H1 (cell line): ENCODE results near the gene OXLD1. TPM values are rescaled to one million over a fixed set of nuclear protein-coding genes. Genes with fewer than 3 reads are reported as not detected.

Experiments
- CTCF ChIA-PET: fragments of 300-600 bp; sonication (Branson Sonifier 250); formaldehyde crosslinking; loops from one replicate; lab custom pipeline; 2021; ENCODE audit not compliant: partially characterized antibody; lab: Charles Lee
- POLR2A ChIA-PET: fragments of 300-600 bp; sonication (Branson Sonifier 250); formaldehyde crosslinking; loops from one replicate; lab custom pipeline; 2021; ENCODE audit warnings: inconsistent platforms; ENCODE audit not compliant: partially characterized antibody; lab: Charles Lee
- DNase-seq, 2 experiments: peaks; one replicate each; pipeline versions ENCODE4 v3.0.0 to v3.0.0-alpha.2; 2010 to 2022; ENCODE audit warnings: low spot score in 2 of 2, low read depth in 1 of 2, mixed read lengths in 1 of 2
- FAIRE-seq: peaks from 2 replicates; lab custom pipeline; 2011; peaks lifted over from hg19 to GRCh38; lab: Jason Lieb, UNC
- H2AFZ ChIP-seq: 2 replicates; pipeline ENCODE4 v1.8.1; 2012; ENCODE audit warnings: low read length, inconsistent platforms
- H2AK5ac ChIP-seq: 2 replicates; pipeline ENCODE4 v1.6.1; 2013; ENCODE audit warnings: low read depth, low read length
- H2BK120ac ChIP-seq: replicated peaks from 2 replicates; pipeline ENCODE3; 2013; ENCODE audit warnings: low read depth, low read length, inconsistent platforms
- H2BK12ac ChIP-seq: 2 replicates; pipeline ENCODE4 v1.6.1; 2013; ENCODE audit warnings: low read depth, low read length
- H2BK15ac ChIP-seq: 2 replicates; pipeline ENCODE4 v1.6.1; 2013; ENCODE audit warnings: low read length
- H2BK20ac ChIP-seq: 2 replicates; pipeline ENCODE4 v1.6.1; 2013; ENCODE audit warnings: low read length
- H2BK5ac ChIP-seq: 2 replicates; pipeline ENCODE4 v1.6.1; 2013; ENCODE audit warnings: low read depth, low read length
- H3K14ac ChIP-seq: 2 replicates; pipeline ENCODE4 v1.6.1; 2013; ENCODE audit warnings: inconsistent platforms; ENCODE audit not compliant: insufficient read length
- H3K18ac ChIP-seq: 2 replicates; pipeline ENCODE4 v1.6.1; 2013; ENCODE audit warnings: low read length; ENCODE audit errors: extremely low read depth
- H3K23ac ChIP-seq: 2 replicates; pipeline ENCODE4 v1.6.1; 2013; ENCODE audit warnings: inconsistent platforms; ENCODE audit not compliant: insufficient read length
- H3K23me2 ChIP-seq: 2 replicates; pipeline ENCODE4 v1.6.1; 2013; ENCODE audit warnings: low read depth, low read length
- H3K27ac ChIP-seq: 2 replicates; pipeline ENCODE4 v1.6.1; 2011; ENCODE audit warnings: low read depth, low read length, inconsistent platforms
- H3K27me3 ChIP-seq, 4 experiments: replicated peaks in 1 of 4; 1 replicate in 1 of 4; 2 replicates in 3 of 4; pipeline versions ENCODE4 v1.6.1 to v1.8.1; 2011 to 2013; ENCODE audit warnings: low read length in 3 of 4, mild to moderate bottlenecking in 3 of 4, inconsistent platforms in 2 of 4, mixed read lengths in 2 of 4, moderate library complexity in 1 of 4; ENCODE audit not compliant: control insufficient read depth in 3 of 4, insufficient read depth in 3 of 4; ENCODE audit errors: extremely low read depth in 1 of 4
- H3K36me3 ChIP-seq, 4 experiments: 2 replicates each; pipeline versions ENCODE4 v1.6.1 to v1.8.1; 2011 to 2013; ENCODE audit warnings: mild to moderate bottlenecking in 4 of 4, low read length in 3 of 4, moderate library complexity in 2 of 4, control low read depth in 1 of 4, inconsistent platforms in 1 of 4; ENCODE audit not compliant: insufficient read depth in 4 of 4, control insufficient read depth in 2 of 4
- H3K4ac ChIP-seq: replicated peaks from 2 replicates; pipeline ENCODE3; 2013; ENCODE audit warnings: low read length, low read depth, mixed read lengths, inconsistent platforms; ENCODE audit not compliant: insufficient read length
- H3K4me1 ChIP-seq, 4 experiments: replicated peaks in 1 of 4; 1 replicate in 1 of 4; 2 replicates in 3 of 4; pipeline versions ENCODE4 v1.6.1 to v1.8.1; 2011 to 2013; ENCODE audit warnings: low read length in 3 of 4, inconsistent platforms in 2 of 4, mixed read lengths in 1 of 4; ENCODE audit not compliant: insufficient read depth in 4 of 4, control insufficient read depth in 3 of 4
- H3K4me2 ChIP-seq, 2 experiments: 2 replicates each; pipeline versions ENCODE4 v1.6.1 to v1.8.1; 2011 to 2013; ENCODE audit warnings: low read depth in 2 of 2, low read length in 2 of 2, control low read depth in 1 of 2, inconsistent platforms in 1 of 2, mild to moderate bottlenecking in 1 of 2; ENCODE audit not compliant: insufficient read depth in 1 of 2
- H3K4me3 ChIP-seq, 4 experiments: fragments of 200-600, 300-600 bp in 1 of 4; sonication (generic), shearing (Covaris generic), sonication (Bioruptor Twin) in 1 of 4; 2 replicates each; pipeline versions ENCODE4 v1.5.1 to v1.8.1; 2011 to 2016; ENCODE audit warnings: low read length in 4 of 4, low read depth in 3 of 4, control low read depth in 2 of 4, inconsistent platforms in 2 of 4, mild to moderate bottlenecking in 2 of 4, mixed read lengths in 1 of 4, moderate library complexity in 1 of 4; ENCODE audit not compliant: insufficient read depth in 2 of 4; ENCODE audit errors: extremely low read depth in 1 of 4
- H3K56ac ChIP-seq: replicated peaks from 2 replicates; pipeline ENCODE3; 2013; ENCODE audit warnings: low read depth, mild to moderate bottlenecking, mixed read lengths, low read length, inconsistent platforms; ENCODE audit not compliant: insufficient read length
- H3K79me1 ChIP-seq: 2 replicates; pipeline ENCODE4 v1.6.1; 2013; ENCODE audit warnings: low read depth, low read length, control low read depth
- H3K79me2 ChIP-seq, 2 experiments: 2 replicates each; pipeline versions ENCODE4 v1.6.1 to v1.8.1; 2012 to 2013; ENCODE audit warnings: low read length in 2 of 2, mild to moderate bottlenecking in 2 of 2, inconsistent platforms in 1 of 2; ENCODE audit not compliant: insufficient read depth in 2 of 2, control insufficient read depth in 1 of 2
- H3K9ac ChIP-seq, 4 experiments: replicated peaks in 1 of 4; 1 replicate in 1 of 4; 2 replicates in 3 of 4; pipeline versions ENCODE4 v1.6.1 to v1.8.1; 2011 to 2013; ENCODE audit warnings: low read depth in 3 of 4, low read length in 3 of 4, control low read depth in 2 of 4, mild to moderate bottlenecking in 2 of 4, moderate library complexity in 2 of 4, inconsistent platforms in 1 of 4; ENCODE audit errors: extremely low read depth in 1 of 4
- H3K9me3 ChIP-seq, 2 experiments: 2 replicates each; pipeline versions ENCODE4 v1.6.1 to v1.8.1; 2012 to 2013; ENCODE audit warnings: mild to moderate bottlenecking in 2 of 2, moderate library complexity in 2 of 2, control low read depth in 1 of 2, inconsistent platforms in 1 of 2, low read depth in 1 of 2, low read length in 1 of 2, mixed read lengths in 1 of 2; ENCODE audit not compliant: insufficient read depth in 2 of 2
- H4K20me1 ChIP-seq, 2 experiments: replicated peaks in 1 of 2; 2 replicates each; pipeline versions ENCODE3 to v1.8.1; 2011 to 2013; ENCODE audit warnings: inconsistent platforms in 2 of 2, low read length in 2 of 2, mild to moderate bottlenecking in 1 of 2; ENCODE audit not compliant: insufficient read depth in 2 of 2, control insufficient read depth in 1 of 2
- H4K5ac ChIP-seq: 2 replicates; pipeline ENCODE4 v1.6.1; 2013; ENCODE audit warnings: low read length, low read depth, mixed read lengths, inconsistent platforms; ENCODE audit not compliant: insufficient read length
- H4K8ac ChIP-seq: 2 replicates; pipeline ENCODE4 v1.8.0; 2013; ENCODE audit warnings: mild to moderate bottlenecking, moderate library complexity, low read length, inconsistent platforms; ENCODE audit not compliant: insufficient read depth; ENCODE audit errors: extremely low read depth
- H4K91ac ChIP-seq: replicated peaks from 2 replicates; pipeline ENCODE3; 2013; ENCODE audit warnings: low read length, mixed read lengths, inconsistent platforms; ENCODE audit not compliant: insufficient read length
- CBX5 ChIP-seq: fragments of 300-800, 300-1000 bp; sonication (generic); IDR thresholded peaks from 2 replicates; pipeline ENCODE4 v1.7.1; 2016; ENCODE audit warnings: antibody characterized with exemption, low read length, low read depth
- CTCF ChIP-seq, 3 experiments: IDR thresholded peaks; 1 replicate in 2 of 3; 2 replicates in 1 of 3; pipeline versions ENCODE4 v1.5.1 to v1.6.1; 2011; ENCODE audit warnings: low read length in 3 of 3, mild to moderate bottlenecking in 3 of 3, inconsistent platforms in 2 of 3, low read depth in 1 of 3, moderate library complexity in 1 of 3; ENCODE audit not compliant: insufficient read depth in 1 of 3; ENCODE audit errors: control extremely low read depth in 1 of 3
- HDAC2 ChIP-seq, 2 experiments: fragments of 300-600 bp in 1 of 2; sonication (generic) in 1 of 2; IDR thresholded peaks; 2 replicates each; pipeline ENCODE4 v1.6.1; 2011 to 2012; ENCODE audit warnings: low read depth in 2 of 2, low read length in 2 of 2, mild to moderate bottlenecking in 2 of 2, moderate library complexity in 2 of 2, borderline replicate concordance in 1 of 2, inconsistent platforms in 1 of 2
- JUN ChIP-seq: IDR thresholded peaks from 2 replicates; pipeline ENCODE4 v1.6.1; 2011; ENCODE audit warnings: low read depth, mild to moderate bottlenecking, improper control_type of control experiment, low read length
- KDM1A ChIP-seq: fragments of 200-600, 300-600 bp; sonication (generic); IDR thresholded peaks from 2 replicates; pipeline ENCODE4 v1.7.1; 2016; ENCODE audit warnings: mild to moderate bottlenecking, low read length, borderline replicate concordance
- SIRT6 ChIP-seq: IDR thresholded peaks from one replicate; pipeline ENCODE4 v1.7.1; 2012; ENCODE audit warnings: low read length, inconsistent platforms
- SIX5 ChIP-seq: IDR thresholded peaks from 2 replicates; pipeline ENCODE4 v1.6.1; 2011; ENCODE audit warnings: mild to moderate bottlenecking, low read depth, low read length
- WGBS, 2 experiments: shearing (Covaris generic) in 1 of 2; methylation state at CpG; one replicate each; pipeline versions ENCODE4 v1.1.6 to v1.1.7; 2013 to 2015; ENCODE audit warnings: low lambda C conversion rate in 2 of 2, mixed read lengths in 2 of 2, inconsistent platforms in 1 of 2, low coverage in 1 of 2, missing lambda C conversion rate in 1 of 2; ENCODE audit not compliant: insufficient replicate concordance in 2 of 2, insufficient coverage in 1 of 2, insufficient read length in 1 of 2; ENCODE audit errors: extremely low coverage in 1 of 2, missing lambda C conversion rate in 1 of 2; 5-methylcytosine and 5-hydroxymethylcytosine counted together
- polyA plus RNA-seq, 7 experiments: library from polyadenylated mRNA; depleted of rRNA in 3 of 7; stranded (reverse) in 5 of 7; unstranded in 2 of 7; fragments of >200 nt in 5 of 7; fragments of 200-250 nt in 2 of 7; gene quantifications; 1 replicate in 5 of 7; 2 replicates in 1 of 7; 4 replicates in 1 of 7; pipeline versions ENCODE4 v1.2.1 to v1.2.3, GENCODE V29; 2011 to 2013; ENCODE audit warnings: missing spikeins in 2 of 7, mixed read lengths in 2 of 7
- total RNA-seq: library from RNA; stranded (reverse); fragmentation: NEBNext Ultra II Directional; extraction: Animal tissue kit (Norgen Biotek cat#: 25700); gene quantifications from 2 replicates; pipeline ENCODE4 v1.2.1, GENCODE V29; 2021
- TF ChIP-seq, protein P1 (sequence below): IDR thresholded peaks from 2 replicates; pipeline ENCODE4 v1.6.1; 2012; ENCODE audit warnings: low read length, inconsistent platforms

The OXLD1 gene
- total and polyA plus RNA-seq, 2 of the 8 experiments (the other 6 are each of a cell fraction or from before 2014, with no cell fraction given), result 41.5 to 61.9 TPM

- DNase-seq, result no peak
- no peak overlapping the region for H4K5ac ChIP-seq
- H3K14ac ChIP-seq, result no peak overlapping the region
- H2BK120ac ChIP-seq, result peak overlapping the region; percentile 54
- H3K27me3 ChIP-seq, result peaks cover 2 to 15% (median 9%) of the 10 kb centered on the region in 4 experiments; a peak in 5 of 7 replicates
- no peak overlapping the region for H3K27ac ChIP-seq
- peaks cover 3% of the 10 kb centered on the region; the same call in 1 of the 2 replicates for H3K79me1 ChIP-seq
- H3K4me3 ChIP-seq, result no peak overlapping the region
- peak overlapping the region; percentile 97; the same call in 1 of the 2 replicates for H2BK12ac ChIP-seq
- no peaks in the 10 kb centered on the region for H3K36me3 ChIP-seq
- H4K8ac ChIP-seq, result no peak overlapping the region; the same call in none of the 2 replicates
- 88% methylated on average over 9 of the region's 10 CpGs; no CpG with 5 or more reads in 1 of the 2 experiments for WGBS, 2 experiments
- no peak for FAIRE-seq
- H2BK20ac ChIP-seq, result peak overlapping the region; percentile 48; the same call in 1 of the 2 replicates
- CTCF ChIA-PET, result no interaction called here
- peak overlapping the region; percentile 82; the same call in 1 of the 2 replicates for H2AK5ac ChIP-seq
- peak overlapping the region; percentile 96 for H3K4ac ChIP-seq
- no peak overlapping the region for H3K18ac ChIP-seq
- H3K4me1 ChIP-seq, result peaks cover 0 to 24% (median 8%) of the 10 kb centered on the region in 4 experiments; a peak in 6 of 7 replicates
- peak overlapping the region; percentile 95 for H4K91ac ChIP-seq
- H3K23ac ChIP-seq, result no peak overlapping the region
- peaks cover 10% of the 10 kb centered on the region for H3K23me2 ChIP-seq
- H2AFZ ChIP-seq, result no peak overlapping the region
- no peak overlapping the region for H3K9ac ChIP-seq
- peaks cover 0 to 2% of the 10 kb centered on the region in 2 experiments for H4K20me1 ChIP-seq
- H3K56ac ChIP-seq, result no peak overlapping the region
- peak overlapping the region; percentile 88; the same call in 1 of the 2 replicates for H2BK15ac ChIP-seq
- no peaks in the 10 kb centered on the region for H3K9me3 ChIP-seq
- no peaks in the 10 kb centered on the region for H3K79me2 ChIP-seq
- peak overlapping the region; percentile 75; the same call in 1 of the 2 replicates for H2BK5ac ChIP-seq
- H3K4me2 ChIP-seq, result no peak overlapping the region
- POLR2A ChIA-PET, result interaction anchor here (2.6 kb wide), 1 partner anchor 15 kb away, joined by 10 read pairs; the partner anchor contains the start of genes NPLOC4 and TSPAN10
- TF ChIP-seq HDAC2 (IDR thresholded peaks at IDR 0.05; ENCODE audit: borderline replicate concordance in 1 of 2, low read depth in 2 of 2, low read length in 2 of 2) (no peak), SIRT6 (no peak), SIX5 (no peak), CTCF (IDR thresholded peaks at IDR 0.05; ENCODE audit: control extremely low read depth in 1 of 3, insufficient read depth in 1 of 3, low read depth in 1 of 3, low read length in 3 of 3) (no peak), KDM1A (no peak), JUN (no peak), CBX5 (no peak)
- TF ChIP-seq, protein P1, sequence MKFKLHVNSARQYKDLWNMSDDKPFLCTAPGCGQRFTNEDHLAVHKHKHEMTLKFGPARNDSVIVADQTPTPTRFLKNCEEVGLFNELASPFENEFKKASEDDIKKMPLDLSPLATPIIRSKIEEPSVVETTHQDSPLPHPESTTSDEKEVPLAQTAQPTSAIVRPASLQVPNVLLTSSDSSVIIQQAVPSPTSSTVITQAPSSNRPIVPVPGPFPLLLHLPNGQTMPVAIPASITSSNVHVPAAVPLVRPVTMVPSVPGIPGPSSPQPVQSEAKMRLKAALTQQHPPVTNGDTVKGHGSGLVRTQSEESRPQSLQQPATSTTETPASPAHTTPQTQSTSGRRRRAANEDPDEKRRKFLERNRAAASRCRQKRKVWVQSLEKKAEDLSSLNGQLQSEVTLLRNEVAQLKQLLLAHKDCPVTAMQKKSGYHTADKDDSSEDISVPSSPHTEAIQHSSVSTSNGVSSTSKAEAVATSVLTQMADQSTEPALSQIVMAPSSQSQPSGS, result no peak
Observed at GRCh38 chr17:81651692-81652091, 14.7 kb downstream of the OXLD1 start.
